ENCODE data around the gene KCNMA1. TPM values are rescaled to one million over a fixed set of nuclear protein-coding genes. Genes with fewer than 3 reads are reported as not detected.

Gene KCNMA1
- total RNA-seq, 1 experiment from 2014 or later = 0.49 TPM

DNA sequence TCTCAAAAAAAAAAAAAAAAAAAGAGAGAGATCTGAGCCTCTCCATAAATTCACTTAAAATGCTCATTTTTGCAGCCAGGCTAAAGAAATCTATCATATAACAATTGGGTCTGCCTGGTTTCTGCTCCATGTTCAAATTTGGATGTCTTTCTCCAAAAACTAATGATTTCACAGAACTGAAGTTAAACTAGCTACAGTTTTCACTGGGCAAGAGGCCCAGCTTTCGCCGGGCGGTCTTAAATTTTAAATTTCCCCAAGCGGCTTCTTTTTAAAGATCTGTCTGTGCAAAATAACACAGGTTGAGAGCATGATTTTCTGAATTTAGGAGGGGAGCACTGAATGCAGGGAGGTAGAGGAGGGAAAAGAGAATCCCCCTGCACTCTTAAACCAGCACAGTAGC is 603.4 kb downstream of the KCNMA1 start:
- RAD21 ChIA-PET (ENCODE audit: low non-redundant PET in 1 of 2, low total read pairs in 2 of 2, uncharacterized antibody in 2 of 2, unreplicated experiment in 2 of 2) = no interaction called here
- peaks cover 57% of the 10 kb centered on the region for H3K27me3 ChIP-seq (ENCODE audit: insufficient read depth, low read length)
- no peaks in the 10 kb centered on the region for H3K9me3 ChIP-seq (ENCODE audit: control insufficient read depth in 1 of 2, insufficient read depth in 1 of 2, low read depth in 1 of 2, low read length in 2 of 2)
- CTCF ChIA-PET = no interaction called here
- ATAC-seq (no peak), DNase-seq (ENCODE audit: low read depth, low spot score) (no peak)
- no peaks in the 10 kb centered on the region for H3K9me2 ChIP-seq (ENCODE audit: insufficient read depth)
- H2AFZ ChIP-seq (ENCODE audit: low read depth, low read length, poor library complexity, severe bottlenecking) = no peak overlapping the region
- H3K4me3 ChIP-seq (replicated peaks in 1 of 2; ENCODE audit: low read depth in 1 of 2, low read length in 2 of 2) = no peak overlapping the region
- no peaks in the 10 kb centered on the region for H3K36me3 ChIP-seq (ENCODE audit: control insufficient read depth in 1 of 2, insufficient read depth in 2 of 2, low read length in 2 of 2)
- TF ChIP-seq REST (IDR thresholded peaks at IDR 0.05; ENCODE audit: low read depth) (no peak), TCF7L2 (IDR thresholded peaks at IDR 0.05; ENCODE audit: borderline replicate concordance, extremely low read depth, insufficient read depth, insufficient read length) (no peak), CTCF (IDR thresholded peaks at IDR 0.05 in 2 of 3, conservative IDR thresholded peaks at IDR 0.05 in 1 of 3; ENCODE audit: borderline replicate concordance in 1 of 3, insufficient read depth in 1 of 3, low read depth in 2 of 3, low read length in 2 of 3) (no peak), ATF3 (IDR thresholded peaks at IDR 0.05) (no peak), EGR1 (IDR thresholded peaks at IDR 0.05; ENCODE audit: low read depth) (no peak), RAD21 (IDR thresholded peaks at IDR 0.05; ENCODE audit: low read depth) (no peak), POLR2AphosphoS5 (IDR thresholded peaks at IDR 0.05; ENCODE audit: low read depth, low read length) (no peak), SIN3A (IDR thresholded peaks at IDR 0.05; ENCODE audit: low read depth) (no peak)
- no peak overlapping the region for H3K27ac ChIP-seq (ENCODE audit: low read depth, low read length)
- BruUV-seq (replicated peaks) = no TSS peak
- no peaks in the 10 kb centered on the region for H4K20me1 ChIP-seq (ENCODE audit: insufficient read depth)
- POLR2A ChIA-PET = no interaction called here
- intact Hi-C loops (cut with micrococcal nuclease) = no loop called here
- H3K9ac ChIP-seq (ENCODE audit: low read length) = no peak overlapping the region
- H3K79me2 ChIP-seq (ENCODE audit: insufficient read depth, low read length) = no peaks in the 10 kb centered on the region
- no peaks in the 10 kb centered on the region for H3K4me1 ChIP-seq (ENCODE audit: control insufficient read depth in 1 of 2, insufficient read depth in 2 of 2, low read length in 2 of 2)
- no peak overlapping the region for H3K4me2 ChIP-seq (ENCODE audit: low read length)

All from HCT116 (cell line).